ENCODE results near the gene OR4D2.

DNA sequence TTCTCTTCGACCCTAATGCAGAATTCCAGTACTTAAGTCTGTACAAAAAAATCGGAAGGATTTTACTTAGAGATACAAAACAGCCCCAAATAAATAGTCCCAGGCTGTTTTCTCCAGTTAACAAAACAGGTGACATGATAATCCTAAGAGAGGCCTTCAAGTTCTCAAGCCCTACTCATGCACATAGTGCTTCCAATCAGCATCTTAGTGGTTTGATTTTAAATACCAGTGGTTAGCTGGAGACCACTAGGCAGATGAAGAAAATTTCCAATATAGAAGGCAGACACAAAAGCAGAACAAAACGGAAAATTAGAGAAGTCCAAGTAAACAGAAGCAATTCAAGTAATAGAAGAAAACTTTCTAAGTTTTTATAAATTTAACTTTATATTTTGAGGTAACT is 5.2 kb upstream of the OR4D2 start:
- no peak for TF ChIP-seq CTCF (IDR thresholded peaks at IDR 0.05)
- no peak for TF ChIP-seq POLR2A (IDR thresholded peaks at IDR 0.05)
